Muscle layer of duodenum (tissue), 2 donors: ENCODE results near the gene ELMO1.
"Not testable (repeated sequence)": the region's sequence is repeated elsewhere in the genome, so short reads cannot be mapped to it uniquely, and the experiment has no call there.

Experiments
- H3K27ac ChIP-seq: one replicate; pipeline ENCODE4 v1.7.0; 2013; ENCODE audit warnings: mild to moderate bottlenecking, low read length
- H3K27me3 ChIP-seq: one replicate; pipeline ENCODE4 v1.7.0; 2013; ENCODE audit warnings: low read depth, mild to moderate bottlenecking, control low read depth, low read length
- H3K36me3 ChIP-seq, 2 donors: one replicate each; pipeline ENCODE4 v1.7.0; 2013; ENCODE audit warnings: low read length in 2 of 2, control low read depth in 1 of 2, mild to moderate bottlenecking in 1 of 2; ENCODE audit not compliant: insufficient read depth in 2 of 2, control insufficient read depth in 1 of 2
- H3K4me1 ChIP-seq, 2 donors: one replicate each; pipeline ENCODE4 v1.7.0; 2013; ENCODE audit warnings: low read length in 2 of 2, mild to moderate bottlenecking in 2 of 2, control low read depth in 1 of 2, moderate library complexity in 1 of 2; ENCODE audit not compliant: insufficient read depth in 2 of 2, control insufficient read depth in 1 of 2
- H3K4me3 ChIP-seq, 2 donors: one replicate each; pipeline ENCODE4 v1.7.0; 2013; ENCODE audit warnings: low read length in 2 of 2, low read depth in 1 of 2, mild to moderate bottlenecking in 1 of 2
- H3K9me3 ChIP-seq, 2 donors: one replicate each; pipeline ENCODE4 v1.7.0; 2013; ENCODE audit warnings: low read length in 2 of 2, control low read depth in 1 of 2, mild to moderate bottlenecking in 1 of 2; ENCODE audit not compliant: control insufficient read depth in 1 of 2
- donor health status: healthy.

The ELMO1 gene

DNA sequence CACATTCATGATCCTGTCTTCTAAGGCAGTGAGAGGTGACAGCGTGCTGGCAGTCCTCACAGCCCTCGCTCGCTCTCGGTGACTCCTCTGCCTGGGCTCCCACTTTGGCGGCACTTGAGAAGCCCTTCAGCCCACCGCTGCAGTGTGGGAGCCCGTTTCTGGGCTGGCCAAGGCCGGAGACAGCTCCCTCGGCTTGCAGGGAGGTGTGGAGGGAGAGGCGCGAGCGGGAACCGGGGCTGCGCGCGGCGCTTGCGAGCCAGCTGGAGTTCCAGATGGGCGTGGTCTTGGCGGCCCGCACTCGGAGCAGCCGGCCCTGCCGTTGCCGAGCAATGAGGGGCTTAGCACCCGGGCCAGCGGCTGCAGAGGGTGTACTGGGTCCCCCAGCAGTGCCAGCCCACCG lies 475.1 kb downstream of the ELMO1 start:
- H3K27ac ChIP-seq, H3K4me1 ChIP-seq: not testable (repeated sequence)

DNA sequence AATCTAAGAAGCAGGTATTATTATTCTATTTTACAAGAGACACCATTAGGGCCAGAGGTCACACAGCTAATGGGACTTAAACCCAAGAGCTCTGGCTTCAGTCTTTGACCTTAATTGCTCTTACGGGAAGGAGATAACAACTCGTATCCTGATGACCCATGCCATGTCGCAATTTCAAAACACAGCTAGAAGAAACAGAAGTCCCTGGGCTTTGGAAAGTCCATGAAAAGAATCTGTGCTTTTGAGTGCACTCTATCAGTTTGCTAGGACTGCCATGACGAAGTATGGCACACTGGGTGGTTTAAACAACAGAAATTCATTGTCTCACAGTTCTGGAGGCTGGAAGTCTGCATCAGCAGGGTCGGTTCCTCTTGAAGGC lies 476.5 kb downstream of the ELMO1 start:
- H3K4me1 ChIP-seq: peaks cover 4 to 6% of the 10 kb centered on the region in 2 donors
- H3K27me3 ChIP-seq: no peaks in the 10 kb centered on the region
- H3K9me3 ChIP-seq: no peaks in the 10 kb centered on the region
- H3K36me3 ChIP-seq: no peaks in the 10 kb centered on the region
- no peak overlapping the region for H3K4me3 ChIP-seq
- H3K27ac ChIP-seq: no peak overlapping the region

More for the DNA sequence above, 475.1 kb downstream of the ELMO1 start:
- not testable (repeated sequence) for H3K36me3 ChIP-seq, H3K4me3 ChIP-seq, H3K27me3 ChIP-seq, H3K9me3 ChIP-seq

DNA sequence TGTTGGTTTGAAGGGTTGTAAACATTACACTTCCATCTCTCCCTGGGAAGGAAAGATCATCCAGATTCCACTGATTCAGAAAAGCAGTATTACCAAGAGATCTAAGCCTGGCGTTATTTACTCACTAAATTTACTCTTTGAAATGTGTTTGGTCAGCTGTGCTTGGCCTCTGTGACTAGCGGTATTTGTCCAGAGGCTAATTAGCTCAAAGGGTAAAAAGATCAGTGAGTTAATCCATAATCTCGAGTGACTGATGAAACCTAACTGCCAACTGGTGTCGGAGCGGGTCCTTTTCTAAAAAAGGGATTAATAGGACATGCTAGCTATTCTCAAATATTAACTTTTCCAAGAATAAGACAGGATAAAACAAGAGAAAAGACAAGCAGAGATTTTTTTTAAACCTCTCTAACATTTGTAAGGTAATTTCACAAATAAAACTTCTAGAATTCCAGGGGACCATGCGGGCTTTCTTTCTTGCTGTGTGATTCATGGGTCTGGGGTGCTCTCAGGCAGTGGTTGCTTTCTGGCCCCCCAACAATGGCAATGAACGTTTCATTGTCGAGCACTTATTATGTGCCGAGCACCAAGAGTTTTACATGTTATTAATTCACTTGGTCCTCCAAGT lies 477.0 kb downstream of the ELMO1 start:
- no peaks in the 10 kb centered on the region for H3K9me3 ChIP-seq
- H3K4me3 ChIP-seq: no peak overlapping the region
- H3K27me3 ChIP-seq: no peaks in the 10 kb centered on the region
- H3K36me3 ChIP-seq: no peaks in the 10 kb centered on the region
- H3K27ac ChIP-seq: no peak overlapping the region
- peaks cover 4 to 7% of the 10 kb centered on the region in 2 donors for H3K4me1 ChIP-seq

DNA sequence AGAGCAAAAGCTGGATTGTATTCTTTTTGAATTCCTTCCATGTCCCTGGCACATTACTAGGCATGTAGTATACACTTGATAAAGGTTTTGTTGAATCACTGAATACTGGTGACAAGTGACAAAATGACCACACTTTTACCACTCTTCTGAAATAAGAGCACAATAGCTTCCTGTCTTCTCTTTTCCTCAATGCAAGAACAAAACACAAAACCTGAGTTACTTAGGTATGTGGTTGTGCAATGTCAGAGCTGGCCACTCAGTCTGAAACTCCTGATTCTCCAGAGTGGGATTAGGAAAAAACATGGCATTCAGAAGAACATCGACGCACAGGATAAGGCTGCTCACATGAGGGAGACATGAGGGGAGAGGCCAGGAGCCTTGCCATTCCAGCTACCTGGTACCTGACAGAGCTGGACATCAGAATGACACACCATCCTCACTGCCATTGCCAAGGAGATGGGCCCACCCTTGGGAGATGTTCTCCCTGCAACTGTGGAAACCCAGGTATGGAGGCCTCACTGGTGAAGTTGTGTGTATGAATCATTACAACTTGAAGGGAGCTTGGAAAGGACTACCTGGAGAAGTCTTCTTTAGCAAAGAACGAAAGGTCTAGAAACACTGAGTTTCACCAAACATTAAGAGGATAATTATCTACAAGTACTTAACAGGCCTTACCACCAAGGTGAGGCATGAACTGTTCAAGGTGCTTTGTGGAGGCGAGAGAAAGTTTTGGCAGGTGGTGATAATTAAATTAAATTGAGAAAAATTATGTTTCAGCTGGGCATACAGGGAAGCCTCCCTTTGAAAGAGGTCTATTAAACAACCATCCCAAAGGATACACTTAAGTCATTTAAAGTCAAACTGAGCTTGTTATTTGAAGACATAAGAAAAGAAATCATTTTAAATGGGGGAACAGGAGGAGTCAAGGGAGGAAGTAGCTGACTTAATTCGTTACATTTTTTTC lies 477.8 kb downstream of the ELMO1 start:
- Histone ChIP-seq H3K9me3 (no peaks in the 10 kb centered on the region), H3K27me3 (no peaks in the 10 kb centered on the region), H3K36me3 (no peaks in the 10 kb centered on the region), H3K4me1 (peaks cover 4 to 11% of the 10 kb centered on the region in 2 donors), H3K27ac (no peak overlapping the region), H3K4me3 (no peak overlapping the region)

DNA sequence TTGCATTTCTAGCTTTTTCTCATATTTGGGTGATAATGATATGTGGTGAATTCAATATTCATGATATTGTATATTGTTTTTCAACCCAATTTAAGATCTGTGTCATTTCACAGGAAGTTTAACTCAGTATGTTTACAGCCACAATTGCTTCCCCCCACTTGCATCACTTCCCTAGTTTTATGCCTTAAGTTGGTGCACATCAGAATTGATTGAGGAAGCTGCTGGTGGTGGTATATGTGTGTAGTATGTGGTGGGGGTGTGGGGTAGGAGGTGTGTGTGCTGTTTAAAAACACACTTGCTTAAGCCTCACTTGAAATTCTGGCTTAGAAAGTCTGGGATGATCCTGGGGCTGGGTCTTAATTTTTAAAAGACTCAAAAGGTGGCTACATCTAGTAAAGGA lies 479.3 kb downstream of the ELMO1 start:
- Histone ChIP-seq H3K4me1 (peaks cover 4 to 12% of the 10 kb centered on the region in 2 donors), H3K27ac (no peak overlapping the region), H3K36me3 (no peaks in the 10 kb centered on the region), H3K9me3 (no peaks in the 10 kb centered on the region), H3K4me3 (no peak overlapping the region), H3K27me3 (no peaks in the 10 kb centered on the region)

DNA sequence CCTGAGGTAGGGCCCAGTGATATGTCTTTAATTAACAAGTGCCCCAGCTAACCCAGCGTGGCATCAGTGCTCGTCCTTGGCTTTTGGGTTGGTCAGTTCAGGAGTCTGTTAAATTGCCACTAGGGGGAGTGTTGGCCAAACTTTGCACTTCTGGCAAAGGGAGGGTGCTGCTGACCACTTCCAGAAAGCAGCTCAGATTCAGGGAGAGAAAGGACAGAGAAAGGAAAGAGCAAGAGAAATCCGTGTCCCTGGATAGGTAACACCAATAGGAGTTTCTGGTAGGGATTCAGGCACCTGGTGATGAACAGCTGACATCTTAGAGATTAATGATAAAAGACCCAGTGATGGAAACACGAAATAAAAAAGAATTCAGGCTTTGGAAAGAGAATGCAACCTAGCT lies 481.3 kb downstream of the ELMO1 start:
- Histone ChIP-seq H3K27me3 (no peaks in the 10 kb centered on the region), H3K9me3 (no peaks in the 10 kb centered on the region), H3K36me3 (no peaks in the 10 kb centered on the region), H3K27ac (peak overlapping the region; percentile 18), H3K4me1 (peaks cover 4 to 12% of the 10 kb centered on the region in 2 donors), H3K4me3 (no peak overlapping the region)

DNA sequence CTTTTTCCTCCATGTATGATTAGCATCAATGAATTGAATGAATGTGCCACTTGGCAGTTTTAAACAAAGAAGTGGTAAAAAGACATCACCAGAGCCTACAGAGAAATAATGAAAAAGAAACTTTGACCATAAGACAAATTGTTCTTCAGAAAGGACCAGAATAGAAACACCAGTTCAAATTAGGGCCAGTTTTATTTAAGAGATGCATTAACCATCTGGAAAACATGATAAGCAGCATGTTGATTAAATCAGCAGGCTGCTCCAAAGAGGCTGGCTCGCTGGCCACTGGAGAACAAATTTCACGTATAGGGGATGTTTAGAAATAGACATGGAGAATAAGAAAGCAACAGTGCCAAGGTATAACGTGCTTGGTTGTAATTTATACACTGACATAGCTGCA lies 482.0 kb downstream of the ELMO1 start:
- Histone ChIP-seq H3K27me3 (no peaks in the 10 kb centered on the region), H3K4me1 (peaks cover 4 to 16% of the 10 kb centered on the region in 2 donors), H3K27ac (peak overlapping the region; percentile 18), H3K36me3 (no peaks in the 10 kb centered on the region), H3K9me3 (no peaks in the 10 kb centered on the region), H3K4me3 (no peak overlapping the region)

DNA sequence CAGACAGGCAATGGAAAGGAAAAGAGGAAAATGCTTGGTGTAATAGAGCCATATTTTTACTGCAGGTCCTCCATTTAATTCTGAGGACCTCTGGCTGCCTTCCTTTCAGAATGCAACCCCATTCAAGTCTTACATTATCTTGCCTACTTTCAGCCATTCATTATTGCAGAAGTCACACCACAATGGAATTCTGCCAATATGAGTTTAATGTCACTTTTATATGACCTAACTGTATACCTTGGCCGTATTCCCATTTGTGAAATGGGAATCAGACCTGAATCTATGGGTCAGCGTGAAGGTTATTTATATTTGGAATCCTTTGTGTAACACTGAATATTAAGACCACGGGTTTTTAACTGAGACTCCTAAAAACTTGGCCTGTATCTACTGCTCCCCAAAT lies 482.6 kb downstream of the ELMO1 start:
- no peaks in the 10 kb centered on the region for H3K36me3 ChIP-seq
- H3K4me3 ChIP-seq: no peak overlapping the region
- H3K27me3 ChIP-seq: no peaks in the 10 kb centered on the region
- peaks cover 0 to 16% of the 10 kb centered on the region in 2 donors for H3K4me1 ChIP-seq
- H3K9me3 ChIP-seq: no peaks in the 10 kb centered on the region
- no peak overlapping the region for H3K27ac ChIP-seq

DNA sequence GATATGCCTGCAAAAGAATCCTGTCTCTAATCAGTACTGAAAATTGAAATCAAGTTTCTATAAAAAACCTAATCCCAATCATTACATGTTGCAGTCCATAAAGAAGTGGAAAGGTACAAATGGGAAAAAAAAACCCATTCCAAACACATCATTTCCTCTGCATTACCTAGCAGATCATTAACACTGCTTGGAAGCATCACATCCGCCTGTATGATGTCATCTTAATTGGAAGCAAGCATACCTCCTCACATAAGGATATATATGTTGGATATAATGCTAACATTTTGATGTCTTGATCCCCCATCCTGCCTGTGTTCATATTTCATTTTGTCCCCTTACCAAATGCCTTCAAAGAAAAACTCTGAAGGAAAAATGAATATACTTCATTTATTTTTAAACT lies 483.0 kb downstream of the ELMO1 start:
- H3K4me3 ChIP-seq: no peak overlapping the region
- H3K36me3 ChIP-seq: no peaks in the 10 kb centered on the region
- H3K4me1 ChIP-seq: peaks cover 0 to 16% of the 10 kb centered on the region in 2 donors
- H3K27me3 ChIP-seq: no peaks in the 10 kb centered on the region
- no peaks in the 10 kb centered on the region for H3K9me3 ChIP-seq
- no peak overlapping the region for H3K27ac ChIP-seq

DNA sequence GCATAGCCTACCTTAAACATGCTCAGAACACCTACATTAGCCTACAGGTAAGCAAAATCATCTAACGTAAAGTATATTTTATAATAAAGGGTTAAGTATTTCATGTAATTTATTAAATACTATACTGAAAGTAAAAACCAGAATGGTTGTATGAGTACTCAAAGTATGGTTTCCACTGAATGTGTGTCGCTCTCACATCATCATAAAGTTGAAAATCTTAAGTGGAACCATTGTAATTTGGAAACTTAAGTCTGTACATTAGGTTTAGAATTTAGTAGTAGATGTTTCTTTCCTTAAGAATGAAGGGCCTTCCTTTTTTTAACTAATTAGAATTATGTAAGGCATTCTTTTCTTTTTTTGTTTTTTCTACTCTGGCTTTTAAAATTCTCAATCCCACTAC lies 484.4 kb downstream of the ELMO1 start:
- H3K27me3 ChIP-seq: no peaks in the 10 kb centered on the region
- no peak overlapping the region for H3K27ac ChIP-seq
- no peak overlapping the region for H3K4me3 ChIP-seq
- H3K4me1 ChIP-seq: peaks cover 0 to 16% of the 10 kb centered on the region in 2 donors
- no peaks in the 10 kb centered on the region for H3K9me3 ChIP-seq
- H3K36me3 ChIP-seq: no peaks in the 10 kb centered on the region

DNA sequence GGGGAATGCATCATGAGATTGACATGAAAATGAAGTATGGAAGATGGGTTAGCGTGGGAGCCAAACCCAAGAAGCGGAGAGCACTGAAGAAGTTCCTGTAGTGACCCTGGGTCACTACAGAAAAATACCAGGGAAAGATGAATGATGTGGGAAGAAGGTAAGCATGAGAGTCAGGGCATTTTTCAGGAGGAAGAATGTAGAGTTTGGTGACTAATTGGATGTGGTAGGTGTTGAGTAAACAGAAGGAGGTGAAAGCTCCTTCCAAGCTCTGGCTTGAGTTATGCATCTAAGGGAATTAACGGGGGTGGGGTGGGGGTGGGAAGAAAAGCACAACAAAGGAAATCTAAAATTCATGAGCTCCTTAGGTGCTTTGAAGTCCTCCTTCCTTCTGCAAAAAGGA lies 486.3 kb downstream of the ELMO1 start:
- H3K27ac ChIP-seq: no peak overlapping the region
- H3K4me1 ChIP-seq: peaks cover 0 to 12% of the 10 kb centered on the region in 2 donors
- H3K4me3 ChIP-seq: no peak overlapping the region
- H3K27me3 ChIP-seq: no peaks in the 10 kb centered on the region
- H3K9me3 ChIP-seq: no peaks in the 10 kb centered on the region
- no peaks in the 10 kb centered on the region for H3K36me3 ChIP-seq
